Measurements from ENCODE around the gene MAPK12. TPM values are rescaled to one million over a fixed set of nuclear protein-coding genes. Genes with fewer than 3 reads are reported as not detected.

The MAPK12 gene
- total RNA-seq, 2 experiments from 2014 or later = 1.2 to 1.3 TPM

DNA sequence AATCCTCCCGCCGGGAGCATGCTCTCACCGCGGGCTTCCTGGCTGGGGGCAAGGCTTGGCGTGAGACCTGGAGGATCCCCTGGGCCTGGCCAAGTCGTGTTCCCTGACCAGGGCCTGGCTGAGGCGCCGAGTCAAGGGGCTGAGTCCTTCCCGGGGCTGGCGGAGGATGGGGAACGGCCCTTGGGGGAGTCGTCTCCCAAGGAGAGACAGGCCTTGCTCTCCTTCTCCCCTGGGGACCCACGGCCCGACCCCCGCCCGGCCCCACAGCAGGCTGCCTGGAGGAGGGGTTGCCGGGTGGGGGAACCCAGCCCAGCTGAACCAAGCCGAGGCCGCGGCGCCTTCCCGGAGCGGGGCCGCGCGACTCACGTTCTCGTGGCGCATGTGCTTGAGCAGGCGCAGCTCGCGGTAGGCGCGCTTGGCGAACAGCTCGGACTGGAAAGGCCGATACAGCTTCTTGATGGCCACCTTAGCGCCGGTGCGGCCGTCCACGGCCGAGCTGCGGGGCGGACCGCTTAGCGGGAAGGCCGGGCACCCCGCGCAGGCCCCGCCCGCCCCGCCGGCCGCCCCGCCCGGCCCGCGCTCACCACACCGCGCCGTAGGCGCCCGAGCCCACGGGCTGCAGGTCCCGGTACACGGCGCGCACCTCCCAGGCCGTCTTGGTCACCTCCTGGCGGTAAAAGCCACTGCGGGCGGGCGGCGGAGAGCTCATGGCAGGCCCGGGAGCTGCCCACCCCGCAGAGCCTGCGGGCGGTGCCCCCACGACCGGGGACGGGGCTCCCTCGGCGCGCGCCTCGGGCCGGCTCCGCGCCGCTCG lies 475 bp downstream of the MAPK12 start:
- Mint-ChIP-seq H3K36me3 (ENCODE audit: low read depth) (no peaks in the 10 kb centered on the region), H3K27ac (no peak overlapping the region), H3K9me3 (no peaks in the 10 kb centered on the region), H3K4me3 (no peak overlapping the region), H3K4me1 (ENCODE audit: low read depth) (peaks cover 7% of the 10 kb centered on the region), H3K27me3 (peaks cover 24% of the 10 kb centered on the region)
- no peak overlapping the region for H3K4me3 ChIP-seq (ENCODE audit: low read length)
- ATAC-seq (ENCODE audit: poor library complexity) (no peak), DNase-seq (peak in 1 of 14 experiments; percentile 46)
- H3K27me3 ChIP-seq (ENCODE audit: control insufficient read depth in 1 of 2, insufficient read depth in 2 of 2, low read length in 2 of 2) = peaks cover 23 to 29% of the 10 kb centered on the region in 2 experiments
- no peaks in the 10 kb centered on the region for H3K36me3 ChIP-seq (ENCODE audit: insufficient read depth, low read length)
- no peak overlapping the region for H3K27ac ChIP-seq (ENCODE audit: low read depth in 1 of 2, low read length in 2 of 2)
- peaks cover 0 to 19% of the 10 kb centered on the region in 2 experiments for H3K9me3 ChIP-seq (ENCODE audit: control insufficient read depth in 1 of 2, insufficient read depth in 1 of 2, low read length in 2 of 2)
- TF ChIP-seq, protein P1, sequence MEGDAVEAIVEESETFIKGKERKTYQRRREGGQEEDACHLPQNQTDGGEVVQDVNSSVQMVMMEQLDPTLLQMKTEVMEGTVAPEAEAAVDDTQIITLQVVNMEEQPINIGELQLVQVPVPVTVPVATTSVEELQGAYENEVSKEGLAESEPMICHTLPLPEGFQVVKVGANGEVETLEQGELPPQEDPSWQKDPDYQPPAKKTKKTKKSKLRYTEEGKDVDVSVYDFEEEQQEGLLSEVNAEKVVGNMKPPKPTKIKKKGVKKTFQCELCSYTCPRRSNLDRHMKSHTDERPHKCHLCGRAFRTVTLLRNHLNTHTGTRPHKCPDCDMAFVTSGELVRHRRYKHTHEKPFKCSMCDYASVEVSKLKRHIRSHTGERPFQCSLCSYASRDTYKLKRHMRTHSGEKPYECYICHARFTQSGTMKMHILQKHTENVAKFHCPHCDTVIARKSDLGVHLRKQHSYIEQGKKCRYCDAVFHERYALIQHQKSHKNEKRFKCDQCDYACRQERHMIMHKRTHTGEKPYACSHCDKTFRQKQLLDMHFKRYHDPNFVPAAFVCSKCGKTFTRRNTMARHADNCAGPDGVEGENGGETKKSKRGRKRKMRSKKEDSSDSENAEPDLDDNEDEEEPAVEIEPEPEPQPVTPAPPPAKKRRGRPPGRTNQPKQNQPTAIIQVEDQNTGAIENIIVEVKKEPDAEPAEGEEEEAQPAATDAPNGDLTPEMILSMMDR (IDR thresholded peaks at IDR 0.05) = no peak
- POLR2A ChIA-PET = interaction anchor here (1.0 kb wide), 1 partner anchor 11 kb away, joined by 3 read pairs; no protein-coding TSS in a partner anchor
- peaks cover 22% of the 10 kb centered on the region for H3K4me1 ChIP-seq (ENCODE audit: insufficient read depth, low read length)
- intact Hi-C loops (cut with DNase I, micrococcal nuclease) = no loop called here
- CTCF ChIA-PET = no interaction called here

DNA sequence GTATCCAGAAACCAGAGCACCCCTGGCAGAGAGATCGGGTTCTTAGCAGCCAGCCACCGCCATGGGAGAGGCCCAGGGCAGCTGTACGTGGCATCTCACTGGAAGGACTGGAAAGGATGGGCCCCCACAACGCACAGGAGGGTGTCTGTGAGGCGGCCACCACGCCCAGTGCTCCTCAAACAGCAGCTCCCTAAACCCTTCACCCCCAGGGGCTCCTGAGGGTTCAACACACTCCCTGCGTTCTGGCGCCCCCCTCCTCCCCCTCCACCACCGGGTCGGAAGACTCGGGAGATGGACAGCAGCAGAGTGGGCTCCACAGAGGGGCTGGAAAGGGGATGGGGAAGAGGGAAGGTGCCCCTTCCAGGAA lies 1.1 kb downstream of the MAPK12 start:
- Mint-ChIP-seq H3K4me1 (ENCODE audit: low read depth) (peaks cover 7% of the 10 kb centered on the region), H3K27me3 (peaks cover 24% of the 10 kb centered on the region), H3K27ac (no peak overlapping the region), H3K36me3 (ENCODE audit: low read depth) (no peaks in the 10 kb centered on the region), H3K9me3 (no peaks in the 10 kb centered on the region), H3K4me3 (no peak overlapping the region)
- ChIA-PET POLR2A (interaction anchor here (1.0 kb wide), 1 partner anchor 10 kb away, joined by 3 read pairs; no protein-coding TSS in a partner anchor), CTCF (no interaction called here)
- Histone ChIP-seq H3K36me3 (ENCODE audit: insufficient read depth, low read length) (no peaks in the 10 kb centered on the region), H3K27me3 (ENCODE audit: control insufficient read depth in 1 of 2, insufficient read depth in 2 of 2, low read length in 2 of 2) (peaks cover 23 to 29% of the 10 kb centered on the region in 2 experiments), H3K9me3 (ENCODE audit: control insufficient read depth in 1 of 2, insufficient read depth in 1 of 2, low read length in 2 of 2) (peaks cover 0 to 19% of the 10 kb centered on the region in 2 experiments), H3K4me1 (ENCODE audit: insufficient read depth, low read length) (peaks cover 22% of the 10 kb centered on the region), H3K27ac (ENCODE audit: low read depth in 1 of 2, low read length in 2 of 2) (no peak overlapping the region), H3K4me3 (ENCODE audit: low read length) (no peak overlapping the region)
- intact Hi-C loops (cut with DNase I, micrococcal nuclease) = no loop called here
- TF ChIP-seq, protein P1 (IDR thresholded peaks at IDR 0.05) = no peak
- DNase-seq (no peak), ATAC-seq (ENCODE audit: poor library complexity) (no peak)

- Mint-ChIP-seq H3K4me3 (no peak overlapping the region), H3K36me3 (ENCODE audit: low read depth) (no peaks in the 10 kb centered on the region), H3K4me1 (ENCODE audit: low read depth) (peaks cover 7% of the 10 kb centered on the region), H3K27ac (no peak overlapping the region), H3K9me3 (no peaks in the 10 kb centered on the region), H3K27me3 (peaks cover 18% of the 10 kb centered on the region)
- intact Hi-C loops (cut with DNase I, micrococcal nuclease) = no loop called here
- Histone ChIP-seq H3K4me3 (ENCODE audit: low read length) (no peak overlapping the region), H3K9me3 (ENCODE audit: control insufficient read depth in 1 of 2, insufficient read depth in 1 of 2, low read length in 2 of 2) (peaks cover 0 to 19% of the 10 kb centered on the region in 2 experiments), H3K27me3 (ENCODE audit: control insufficient read depth in 1 of 2, insufficient read depth in 2 of 2, low read length in 2 of 2) (peaks cover 23 to 29% of the 10 kb centered on the region in 2 experiments), H3K27ac (ENCODE audit: low read depth in 1 of 2, low read length in 2 of 2) (no peak overlapping the region), H3K36me3 (ENCODE audit: insufficient read depth, low read length) (no peaks in the 10 kb centered on the region), H3K4me1 (ENCODE audit: insufficient read depth, low read length) (peaks cover 22% of the 10 kb centered on the region)
- DNase-seq = no peak
- TF ChIP-seq, protein P1 (IDR thresholded peaks at IDR 0.05) = no peak
- ChIA-PET CTCF (no interaction called here), POLR2A (no interaction called here)
- ATAC-seq (ENCODE audit: poor library complexity) = no peak
Observed at GRCh38 chr22:50259302-50259701, 2.2 kb downstream of the MAPK12 start.
